Right lobe of liver (tissue), 4 donors: ENCODE results near the gene FAM53A.

Experiments
- CTCF ChIP-seq, 4 donors: fragments of 200-600 bp in 3 of 4; fragments of 450-650 bp in 1 of 4; IDR thresholded peaks; one replicate each; pipeline versions ENCODE4 v1.5.1 to v1.8.0; 2016 to 2022; ENCODE audit warnings: antibody characterized with exemption in 4 of 4, mild to moderate bottlenecking in 2 of 4
- POLR2A ChIP-seq: fragments of 450-650 bp; IDR thresholded peaks from one replicate; pipeline ENCODE4 v1.6.1; 2017; ENCODE audit warnings: antibody characterized with exemption, mild to moderate bottlenecking
- donor health status: DM: no; HTN: no; CAD: no.
- donor health status: DM: no; HTN: no; CAD: no.
- donor health status: DM: no; HTN: yes; CAD: no.

- no peak for TF ChIP-seq POLR2A
- no peak for TF ChIP-seq CTCF (IDR thresholded peaks at IDR 0.05)
These were observed 9.4 kb downstream of the FAM53A start for GRCh38 chr4:1674682-1675081.
